Nephron (organoid): Measurements from ENCODE around the gene MRTFA.

Experiments used
- H3K27ac Mint-ChIP-seq, 3 experiments: 2 replicates each; pipeline ENCODE4 v1.8.0; 2020; ENCODE audit warnings: mixed read lengths in 3 of 3, mild to moderate bottlenecking in 2 of 3, moderate library complexity in 1 of 3
- H3K27me3 Mint-ChIP-seq: 2 replicates; pipeline ENCODE4 v1.8.0; 2021; ENCODE audit warnings: low read depth, mild to moderate bottlenecking, moderate library complexity, mixed read lengths
- H3K36me3 Mint-ChIP-seq: 2 replicates; pipeline ENCODE4 v1.8.0; 2020; ENCODE audit warnings: low read depth, mixed read lengths
- H3K4me1 Mint-ChIP-seq: 2 replicates; pipeline ENCODE4 v1.8.0; 2020; ENCODE audit warnings: mixed read lengths
- H3K4me3 Mint-ChIP-seq, 3 experiments: 2 replicates each; pipeline ENCODE4 v1.8.0; 2020; ENCODE audit warnings: mild to moderate bottlenecking in 3 of 3, mixed read lengths in 3 of 3, moderate library complexity in 2 of 3
- H3K9me3 Mint-ChIP-seq: 2 replicates; pipeline ENCODE4 v1.8.0; 2020; ENCODE audit warnings: mixed read lengths
- TF ChIP-seq, protein P1 (sequence below), 3 experiments: fragments of 200-600 bp; sonication (generic); IDR thresholded peaks; one replicate each; pipeline ENCODE4 v1.5.0; 2021; ENCODE audit warnings: antibody characterized with exemption in 3 of 3; ENCODE audit not compliant: unreplicated experiment in 3 of 3

The MRTFA gene

DNA sequence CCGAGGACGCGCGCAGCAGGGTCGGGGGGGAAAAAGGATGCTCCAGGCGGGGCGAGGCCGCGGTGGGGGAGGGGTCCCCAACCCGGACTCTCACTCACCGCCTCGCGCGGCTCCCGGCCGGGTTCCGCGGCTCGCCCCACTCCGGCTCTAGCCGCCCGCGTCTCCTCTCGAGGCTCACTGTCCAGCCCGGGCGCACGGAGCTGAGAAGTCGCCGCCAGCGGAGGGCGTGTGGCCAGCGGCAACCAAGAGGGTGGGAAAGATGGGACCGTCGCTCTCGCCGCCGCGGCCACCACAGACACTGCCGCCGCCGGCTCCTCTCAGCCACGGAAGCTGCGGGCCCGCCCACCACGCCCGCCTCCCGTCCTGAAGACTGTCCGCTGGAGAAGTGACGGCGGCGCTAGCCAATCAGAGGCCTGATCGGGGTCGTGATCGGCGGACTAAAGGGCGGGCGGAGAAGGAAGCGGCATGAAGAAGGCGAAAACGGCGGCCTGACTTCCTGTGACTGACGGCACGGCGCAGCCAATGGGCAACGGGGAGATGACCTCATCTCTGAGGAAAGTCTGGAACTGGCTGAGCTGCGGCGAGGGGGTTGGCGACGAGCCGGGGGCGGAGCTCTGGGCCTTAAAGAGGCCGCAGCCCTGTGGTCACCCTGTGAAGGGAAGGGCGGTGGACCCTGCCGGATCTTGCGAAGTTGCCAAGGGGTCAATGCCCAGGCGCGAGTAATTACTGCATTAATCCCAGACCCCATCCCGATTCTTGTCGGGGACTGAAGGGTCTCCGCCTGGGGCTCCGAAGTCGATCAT lies at the start of gene MRTFA:
Gene MRTFA, minus strand, starts transcription at position 340 of the 803 bp plus-strand sequence.
- H3K4me1 Mint-ChIP-seq: peaks cover 29% of the 10 kb centered on the region
- TF ChIP-seq, protein P1, sequence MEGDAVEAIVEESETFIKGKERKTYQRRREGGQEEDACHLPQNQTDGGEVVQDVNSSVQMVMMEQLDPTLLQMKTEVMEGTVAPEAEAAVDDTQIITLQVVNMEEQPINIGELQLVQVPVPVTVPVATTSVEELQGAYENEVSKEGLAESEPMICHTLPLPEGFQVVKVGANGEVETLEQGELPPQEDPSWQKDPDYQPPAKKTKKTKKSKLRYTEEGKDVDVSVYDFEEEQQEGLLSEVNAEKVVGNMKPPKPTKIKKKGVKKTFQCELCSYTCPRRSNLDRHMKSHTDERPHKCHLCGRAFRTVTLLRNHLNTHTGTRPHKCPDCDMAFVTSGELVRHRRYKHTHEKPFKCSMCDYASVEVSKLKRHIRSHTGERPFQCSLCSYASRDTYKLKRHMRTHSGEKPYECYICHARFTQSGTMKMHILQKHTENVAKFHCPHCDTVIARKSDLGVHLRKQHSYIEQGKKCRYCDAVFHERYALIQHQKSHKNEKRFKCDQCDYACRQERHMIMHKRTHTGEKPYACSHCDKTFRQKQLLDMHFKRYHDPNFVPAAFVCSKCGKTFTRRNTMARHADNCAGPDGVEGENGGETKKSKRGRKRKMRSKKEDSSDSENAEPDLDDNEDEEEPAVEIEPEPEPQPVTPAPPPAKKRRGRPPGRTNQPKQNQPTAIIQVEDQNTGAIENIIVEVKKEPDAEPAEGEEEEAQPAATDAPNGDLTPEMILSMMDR (IDR thresholded peaks at IDR 0.05; ENCODE audit: unreplicated experiment in 3 of 3): no peak
- H3K9me3 Mint-ChIP-seq: no peaks in the 10 kb centered on the region
- H3K36me3 Mint-ChIP-seq: peaks cover 4% of the 10 kb centered on the region
- H3K27ac Mint-ChIP-seq: peak within 1 kb of the TSS; percentile 85 to 94 (median 89)
- H3K4me3 Mint-ChIP-seq: peak within 1 kb of the TSS; percentile 91 to 96 (median 94)
- no peaks in the 10 kb centered on the region for H3K27me3 Mint-ChIP-seq

DNA sequence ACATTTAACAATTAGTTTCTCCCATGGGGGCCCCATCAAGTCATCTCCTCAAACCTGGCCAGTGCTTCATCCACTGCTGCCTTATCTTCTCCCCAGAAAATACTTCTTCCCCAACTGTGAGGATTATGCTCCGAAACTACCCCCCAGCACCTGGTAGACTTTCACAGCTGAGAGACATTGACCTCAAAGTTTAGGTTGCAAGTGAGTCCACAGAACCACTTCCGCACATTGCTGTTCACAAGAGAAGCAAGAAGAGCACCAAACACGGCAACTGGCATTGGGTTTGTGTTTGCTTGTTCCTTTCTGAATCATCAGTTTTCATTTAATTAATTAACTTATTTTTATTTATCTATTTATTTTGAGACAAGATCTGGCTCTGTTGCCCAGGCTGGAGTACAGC lies 48.9 kb upstream of the MRTFA start:
- TF ChIP-seq, protein P1 (IDR thresholded peaks at IDR 0.05; ENCODE audit: unreplicated experiment in 3 of 3): no peak
- peaks cover 2% of the 10 kb centered on the region for H3K9me3 Mint-ChIP-seq
- no peak overlapping the region for H3K27ac Mint-ChIP-seq
- no peak overlapping the region for H3K4me3 Mint-ChIP-seq
- peaks cover 32% of the 10 kb centered on the region for H3K4me1 Mint-ChIP-seq
- no peaks in the 10 kb centered on the region for H3K36me3 Mint-ChIP-seq
- peaks cover 24% of the 10 kb centered on the region for H3K27me3 Mint-ChIP-seq

DNA sequence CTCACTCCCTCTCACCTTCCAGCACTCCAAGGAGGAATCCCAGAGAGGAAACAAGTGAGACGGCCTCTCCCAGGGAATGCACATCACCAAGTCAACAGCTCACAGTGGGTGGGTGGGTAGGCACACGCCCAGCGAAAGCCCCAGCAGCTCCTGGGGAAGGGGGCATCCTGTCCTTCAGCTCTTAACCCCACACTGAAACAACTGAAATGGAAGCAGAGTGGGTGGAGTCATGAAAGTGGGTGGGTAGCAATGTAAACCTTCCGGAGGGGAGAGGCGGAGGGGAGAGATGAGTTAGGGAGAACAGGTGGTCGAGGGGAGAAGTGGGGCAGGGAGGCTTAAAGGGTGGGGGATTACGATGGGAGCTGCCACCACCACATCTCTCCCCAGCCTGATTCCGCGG lies 48.2 kb upstream of the MRTFA start:
- H3K27ac Mint-ChIP-seq: no peak overlapping the region
- H3K36me3 Mint-ChIP-seq: no peaks in the 10 kb centered on the region
- TF ChIP-seq, protein P1 (IDR thresholded peaks at IDR 0.05; ENCODE audit: unreplicated experiment in 3 of 3): no peak
- H3K4me1 Mint-ChIP-seq: peaks cover 39% of the 10 kb centered on the region
- H3K9me3 Mint-ChIP-seq: peaks cover 2% of the 10 kb centered on the region
- H3K27me3 Mint-ChIP-seq: peaks cover 27% of the 10 kb centered on the region
- no peak overlapping the region for H3K4me3 Mint-ChIP-seq

DNA sequence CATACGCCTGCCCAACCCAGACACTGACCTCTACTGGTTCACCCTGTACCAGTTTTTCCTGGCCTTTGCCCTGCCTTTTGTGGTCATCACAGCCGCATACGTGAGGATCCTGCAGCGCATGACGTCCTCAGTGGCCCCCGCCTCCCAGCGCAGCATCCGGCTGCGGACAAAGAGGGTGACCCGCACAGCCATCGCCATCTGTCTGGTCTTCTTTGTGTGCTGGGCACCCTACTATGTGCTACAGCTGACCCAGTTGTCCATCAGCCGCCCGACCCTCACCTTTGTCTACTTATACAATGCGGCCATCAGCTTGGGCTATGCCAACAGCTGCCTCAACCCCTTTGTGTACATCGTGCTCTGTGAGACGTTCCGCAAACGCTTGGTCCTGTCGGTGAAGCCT lies 44.9 kb upstream of the MRTFA start:
- peaks cover 24% of the 10 kb centered on the region for H3K27me3 Mint-ChIP-seq
- peaks cover 53% of the 10 kb centered on the region for H3K4me1 Mint-ChIP-seq
- H3K4me3 Mint-ChIP-seq: no peak overlapping the region
- no peak overlapping the region for H3K27ac Mint-ChIP-seq
- H3K36me3 Mint-ChIP-seq: no peaks in the 10 kb centered on the region
- TF ChIP-seq, protein P1 (IDR thresholded peaks at IDR 0.05; ENCODE audit: unreplicated experiment in 3 of 3): no peak
- H3K9me3 Mint-ChIP-seq: peaks cover 2% of the 10 kb centered on the region

DNA sequence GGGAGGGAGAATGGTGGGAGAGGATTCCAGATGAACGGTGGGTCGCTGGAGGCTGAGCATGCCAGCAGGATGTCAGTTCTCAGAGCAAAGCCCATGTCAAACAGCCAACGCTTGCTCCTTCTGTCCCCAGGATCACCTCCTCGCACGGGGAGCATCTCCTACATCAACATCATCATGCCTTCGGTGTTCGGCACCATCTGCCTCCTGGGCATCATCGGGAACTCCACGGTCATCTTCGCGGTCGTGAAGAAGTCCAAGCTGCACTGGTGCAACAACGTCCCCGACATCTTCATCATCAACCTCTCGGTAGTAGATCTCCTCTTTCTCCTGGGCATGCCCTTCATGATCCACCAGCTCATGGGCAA lies 44.3 kb upstream of the MRTFA start:
- peaks cover 2% of the 10 kb centered on the region for H3K9me3 Mint-ChIP-seq
- H3K4me1 Mint-ChIP-seq: peaks cover 53% of the 10 kb centered on the region

More for the DNA sequence above, 44.3 kb upstream of the MRTFA start:
- Mint-ChIP-seq H3K27me3 (peaks cover 24% of the 10 kb centered on the region), H3K36me3 (no peaks in the 10 kb centered on the region), H3K4me3 (peak overlapping the region in 2 of 3 experiments; percentile 79 to 80), H3K27ac (peak overlapping the region; percentile 75 to 78 (median 75))
- TF ChIP-seq, protein P1 (IDR thresholded peaks at IDR 0.05; ENCODE audit: unreplicated experiment in 3 of 3): no peak
